ENCODE measurements around the gene PTPRR.

DNA sequence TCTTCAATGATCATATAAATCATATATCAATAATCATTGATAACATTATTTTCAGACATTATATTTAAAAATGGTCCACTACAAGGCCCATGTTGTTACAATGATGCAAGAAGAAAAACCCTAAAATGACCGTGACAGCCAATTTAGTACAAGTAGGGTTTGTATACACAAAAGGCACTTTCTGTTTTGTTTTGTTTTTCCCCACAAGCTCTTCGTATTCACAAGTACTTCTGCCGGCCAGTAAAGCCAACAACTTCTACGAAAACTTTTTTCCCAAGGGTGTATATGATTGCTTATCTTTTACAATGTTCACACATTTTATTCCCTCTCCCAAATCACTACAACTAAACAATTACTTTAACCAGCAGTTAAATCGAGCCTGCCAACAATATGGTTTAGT is 292.9 kb downstream of the PTPRR start:
- TF ChIP-seq BACH2 (CRISPR knock-in tag; IDR thresholded peaks at IDR 0.05; ENCODE audit: borderline replicate concordance) (no peak), ARNTL (CRISPR knock-in tag; IDR thresholded peaks at IDR 0.05; ENCODE audit: borderline replicate concordance, low read depth) (no peak), POU6F1 (CRISPR knock-in tag; IDR thresholded peaks at IDR 0.05; ENCODE audit: borderline replicate concordance, low read depth) (no peak)
- TF ChIP-seq, protein P1, sequence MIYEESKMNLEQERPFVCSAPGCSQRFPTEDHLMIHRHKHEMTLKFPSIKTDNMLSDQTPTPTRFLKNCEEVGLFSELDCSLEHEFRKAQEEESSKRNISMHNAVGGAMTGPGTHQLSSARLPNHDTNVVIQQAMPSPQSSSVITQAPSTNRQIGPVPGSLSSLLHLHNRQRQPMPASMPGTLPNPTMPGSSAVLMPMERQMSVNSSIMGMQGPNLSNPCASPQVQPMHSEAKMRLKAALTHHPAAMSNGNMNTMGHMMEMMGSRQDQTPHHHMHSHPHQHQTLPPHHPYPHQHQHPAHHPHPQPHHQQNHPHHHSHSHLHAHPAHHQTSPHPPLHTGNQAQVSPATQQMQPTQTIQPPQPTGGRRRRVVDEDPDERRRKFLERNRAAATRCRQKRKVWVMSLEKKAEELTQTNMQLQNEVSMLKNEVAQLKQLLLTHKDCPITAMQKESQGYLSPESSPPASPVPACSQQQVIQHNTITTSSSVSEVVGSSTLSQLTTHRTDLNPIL (CRISPR knock-in tag; IDR thresholded peaks at IDR 0.05; ENCODE audit: low read depth): no peak
- TF ChIP-seq, protein P2, sequence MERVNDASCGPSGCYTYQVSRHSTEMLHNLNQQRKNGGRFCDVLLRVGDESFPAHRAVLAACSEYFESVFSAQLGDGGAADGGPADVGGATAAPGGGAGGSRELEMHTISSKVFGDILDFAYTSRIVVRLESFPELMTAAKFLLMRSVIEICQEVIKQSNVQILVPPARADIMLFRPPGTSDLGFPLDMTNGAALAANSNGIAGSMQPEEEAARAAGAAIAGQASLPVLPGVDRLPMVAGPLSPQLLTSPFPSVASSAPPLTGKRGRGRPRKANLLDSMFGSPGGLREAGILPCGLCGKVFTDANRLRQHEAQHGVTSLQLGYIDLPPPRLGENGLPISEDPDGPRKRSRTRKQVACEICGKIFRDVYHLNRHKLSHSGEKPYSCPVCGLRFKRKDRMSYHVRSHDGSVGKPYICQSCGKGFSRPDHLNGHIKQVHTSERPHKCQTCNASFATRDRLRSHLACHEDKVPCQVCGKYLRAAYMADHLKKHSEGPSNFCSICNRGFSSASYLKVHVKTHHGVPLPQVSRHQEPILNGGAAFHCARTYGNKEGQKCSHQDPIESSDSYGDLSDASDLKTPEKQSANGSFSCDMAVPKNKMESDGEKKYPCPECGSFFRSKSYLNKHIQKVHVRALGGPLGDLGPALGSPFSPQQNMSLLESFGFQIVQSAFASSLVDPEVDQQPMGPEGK (CRISPR knock-in tag; IDR thresholded peaks at IDR 0.05; ENCODE audit: borderline replicate concordance): no peak
- TF ChIP-seq, protein P3, sequence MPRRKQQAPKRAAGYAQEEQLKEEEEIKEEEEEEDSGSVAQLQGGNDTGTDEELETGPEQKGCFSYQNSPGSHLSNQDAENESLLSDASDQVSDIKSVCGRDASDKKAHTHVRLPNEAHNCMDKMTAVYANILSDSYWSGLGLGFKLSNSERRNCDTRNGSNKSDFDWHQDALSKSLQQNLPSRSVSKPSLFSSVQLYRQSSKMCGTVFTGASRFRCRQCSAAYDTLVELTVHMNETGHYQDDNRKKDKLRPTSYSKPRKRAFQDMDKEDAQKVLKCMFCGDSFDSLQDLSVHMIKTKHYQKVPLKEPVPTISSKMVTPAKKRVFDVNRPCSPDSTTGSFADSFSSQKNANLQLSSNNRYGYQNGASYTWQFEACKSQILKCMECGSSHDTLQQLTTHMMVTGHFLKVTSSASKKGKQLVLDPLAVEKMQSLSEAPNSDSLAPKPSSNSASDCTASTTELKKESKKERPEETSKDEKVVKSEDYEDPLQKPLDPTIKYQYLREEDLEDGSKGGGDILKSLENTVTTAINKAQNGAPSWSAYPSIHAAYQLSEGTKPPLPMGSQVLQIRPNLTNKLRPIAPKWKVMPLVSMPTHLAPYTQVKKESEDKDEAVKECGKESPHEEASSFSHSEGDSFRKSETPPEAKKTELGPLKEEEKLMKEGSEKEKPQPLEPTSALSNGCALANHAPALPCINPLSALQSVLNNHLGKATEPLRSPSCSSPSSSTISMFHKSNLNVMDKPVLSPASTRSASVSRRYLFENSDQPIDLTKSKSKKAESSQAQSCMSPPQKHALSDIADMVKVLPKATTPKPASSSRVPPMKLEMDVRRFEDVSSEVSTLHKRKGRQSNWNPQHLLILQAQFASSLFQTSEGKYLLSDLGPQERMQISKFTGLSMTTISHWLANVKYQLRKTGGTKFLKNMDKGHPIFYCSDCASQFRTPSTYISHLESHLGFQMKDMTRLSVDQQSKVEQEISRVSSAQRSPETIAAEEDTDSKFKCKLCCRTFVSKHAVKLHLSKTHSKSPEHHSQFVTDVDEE (CRISPR knock-in tag; IDR thresholded peaks at IDR 0.05): no peak

Data from SK-N-SH treated with all-trans-retinoic acid at 6 μM for 48 hours (cell line).